HG03354 (cell line): ENCODE results near the gene YPEL1.
"Not testable (repeated sequence)": the region's sequence is repeated elsewhere in the genome, so short reads cannot be mapped to it uniquely, and the experiment has no call there.

Source experiments
- ATAC-seq: cut with Tn5 transposase; IDR thresholded peaks from one replicate; pipeline ENCODE4 v1.9.1; 2021; ENCODE audit warnings: mild to moderate bottlenecking; ENCODE audit not compliant: unreplicated experiment, poor library complexity, severe bottlenecking

YPEL1 gene

DNA sequence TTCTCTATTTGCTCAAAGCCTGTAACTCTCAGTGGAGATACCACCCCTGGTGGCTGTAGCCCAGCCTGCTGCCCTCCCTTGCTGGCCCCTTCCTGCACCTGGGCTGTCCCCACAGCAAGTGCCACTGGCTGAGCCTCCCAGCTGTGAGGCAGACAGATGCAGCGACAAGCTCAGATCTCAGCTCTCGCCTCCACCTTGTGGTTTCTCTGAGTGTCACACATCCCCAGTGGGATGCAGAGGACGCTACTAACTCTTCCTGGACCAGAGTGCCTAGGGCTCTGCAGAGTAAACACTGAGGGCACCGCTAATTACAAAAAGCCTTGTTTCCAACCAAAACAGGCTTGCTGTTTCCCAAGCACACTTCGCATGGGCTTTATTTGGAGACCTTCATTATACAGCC lies 8.9 kb downstream of the YPEL1 start:
- no peak for ATAC-seq

DNA sequence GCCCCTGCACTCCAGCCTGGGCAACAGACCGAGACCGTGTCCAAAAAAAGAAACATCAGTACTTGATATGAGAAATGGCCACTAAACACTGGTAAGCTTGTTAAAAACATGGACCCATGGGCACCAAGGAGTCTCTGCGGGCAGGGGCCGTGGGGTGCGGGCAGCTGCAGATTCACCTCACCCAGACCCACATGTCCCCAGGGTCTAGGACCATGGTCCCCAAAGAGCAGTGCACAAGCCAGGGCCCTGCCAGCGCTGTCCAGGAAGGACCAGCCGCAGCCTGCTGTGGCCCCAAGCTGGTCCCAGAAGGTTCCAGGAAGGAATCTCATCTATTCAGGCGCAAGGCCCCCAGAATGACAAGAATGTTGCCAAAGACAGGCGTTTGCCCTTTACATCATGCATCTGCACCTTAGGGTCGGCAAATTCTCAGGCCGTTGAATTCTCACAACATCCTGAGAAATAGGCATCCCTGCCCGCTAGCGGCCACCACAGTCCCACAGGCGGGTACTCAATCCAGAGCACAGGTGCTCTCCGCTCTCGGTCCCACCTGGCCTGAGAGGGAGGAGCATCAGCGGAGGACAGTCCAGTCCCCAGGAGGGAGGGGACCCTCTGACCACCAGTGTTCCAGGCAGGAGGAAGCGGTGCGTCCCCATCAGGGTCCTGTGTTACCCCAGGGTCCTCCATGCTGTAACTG lies 9.5 kb downstream of the YPEL1 start:
- no peak for ATAC-seq

DNA sequence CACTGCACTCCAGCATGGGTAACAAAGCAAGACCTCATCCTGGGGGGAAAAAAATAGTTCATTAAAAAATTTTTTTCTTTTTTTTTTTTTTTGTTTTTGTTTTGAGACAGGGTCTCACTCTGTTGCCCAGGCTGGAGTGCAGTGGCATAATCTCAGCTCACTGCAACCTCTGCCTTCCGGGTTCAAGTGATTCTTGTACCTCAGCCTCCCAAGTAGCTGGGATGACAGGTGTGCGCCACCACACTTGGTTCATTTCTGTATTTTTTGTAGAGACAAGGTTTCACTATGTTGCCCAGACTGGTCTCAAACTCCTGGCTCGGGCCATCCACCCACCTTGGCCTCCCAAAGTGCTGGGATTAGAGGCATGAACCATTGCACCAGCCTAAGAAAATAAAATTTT lies 11.1 kb downstream of the YPEL1 start:
- not testable (repeated sequence) for ATAC-seq

DNA sequence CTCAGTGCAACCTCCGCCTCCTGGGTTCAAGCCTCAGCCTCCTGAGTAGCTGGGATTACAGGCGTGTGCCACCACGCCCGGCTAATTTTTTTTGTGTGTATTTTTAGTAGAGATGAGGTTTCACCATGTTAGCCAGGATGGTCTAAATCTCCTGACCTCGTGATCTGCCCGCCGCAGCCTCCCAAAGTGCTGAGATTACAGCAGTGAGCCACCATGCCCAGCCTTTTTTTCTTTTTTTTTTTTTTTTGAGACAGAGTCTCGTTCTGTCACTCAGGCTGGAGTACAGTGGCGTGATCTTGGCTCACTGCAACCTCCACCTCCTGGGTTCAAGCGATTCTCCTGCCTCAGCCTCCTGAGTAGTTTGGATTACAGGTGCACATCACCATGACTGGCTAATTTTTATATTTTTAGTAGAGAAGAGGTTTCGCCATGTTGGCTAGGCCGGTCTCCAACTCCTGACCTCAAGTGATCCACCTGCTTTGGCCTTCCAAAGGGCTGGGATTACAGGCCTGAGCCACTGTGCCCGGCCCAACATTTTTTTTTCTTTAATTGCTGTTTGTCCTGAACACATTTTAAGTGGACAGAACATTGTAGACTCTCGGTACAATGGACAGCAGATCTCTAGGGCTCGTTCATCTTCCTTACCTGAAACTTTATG lies 14.3 kb downstream of the YPEL1 start:
- ATAC-seq = not testable (repeated sequence)

DNA sequence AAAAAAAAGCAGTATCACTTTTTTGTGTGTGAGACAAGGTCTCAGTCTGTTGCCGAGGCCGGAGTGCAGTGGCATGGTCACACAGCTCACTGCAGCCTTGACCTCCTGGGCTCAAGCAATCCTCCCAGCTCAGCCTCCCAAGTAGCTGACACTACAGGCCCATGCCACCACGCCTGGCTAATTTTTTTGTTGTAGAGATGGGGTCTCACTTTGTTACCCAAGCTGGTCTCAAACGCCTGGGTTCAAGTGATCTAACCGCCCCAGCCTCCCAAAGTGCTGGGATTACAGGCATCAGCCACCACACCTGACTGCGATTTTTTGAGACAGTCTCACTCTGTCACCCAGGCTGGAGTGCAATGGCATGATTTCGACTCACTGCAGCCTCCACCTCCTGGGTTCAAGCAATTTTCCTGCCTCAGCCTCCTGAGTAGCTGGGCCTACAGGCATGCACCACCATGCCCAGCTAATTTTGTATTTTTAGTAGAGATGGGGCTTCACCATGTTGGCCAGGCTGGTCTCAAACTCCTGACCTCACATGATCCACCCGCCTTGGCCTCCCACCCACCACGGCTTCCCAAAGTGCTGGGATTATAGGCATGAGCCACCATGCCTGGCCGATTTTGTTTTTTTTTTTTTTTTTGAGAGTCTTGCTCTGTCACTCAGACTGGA lies 15.3 kb downstream of the YPEL1 start:
- not testable (repeated sequence) for ATAC-seq

DNA sequence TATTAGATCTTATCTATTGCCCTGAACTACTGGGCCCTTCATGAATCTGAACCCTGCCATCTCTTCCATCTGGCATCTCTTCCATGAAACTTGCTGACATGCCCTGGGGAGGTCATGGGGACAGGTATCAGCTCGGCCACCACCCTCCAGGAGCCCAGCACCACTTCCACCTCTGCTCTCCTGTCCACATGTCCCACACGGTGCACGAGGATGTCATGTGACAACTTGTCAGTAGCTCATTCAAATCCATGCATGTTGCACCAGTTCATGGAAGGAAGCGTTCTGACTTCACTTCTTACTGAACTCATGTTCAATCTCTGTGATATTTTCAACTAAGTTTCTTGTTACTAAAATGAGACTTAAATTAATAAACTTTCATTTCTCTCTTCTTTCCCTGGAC lies 16.6 kb downstream of the YPEL1 start:
- no peak for ATAC-seq

DNA sequence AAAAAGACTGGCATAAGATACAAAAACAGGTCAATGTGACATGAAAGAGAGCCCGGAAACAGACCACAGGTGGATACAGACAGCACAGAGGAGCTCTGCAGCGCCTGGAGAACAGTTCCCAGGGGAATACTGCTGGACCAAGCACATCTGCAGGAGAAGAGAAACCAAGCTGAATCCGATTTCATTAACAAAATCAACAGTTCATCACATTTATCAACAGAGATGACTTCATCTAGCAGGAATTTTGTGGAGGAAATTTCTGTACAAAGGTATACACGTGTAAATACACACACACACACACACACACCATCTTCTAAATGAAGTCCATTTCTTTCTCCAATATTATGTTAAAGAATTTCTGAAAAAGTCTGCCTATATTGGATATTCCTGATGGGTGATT lies 17.1 kb downstream of the YPEL1 start:
- ATAC-seq = no peak

DNA sequence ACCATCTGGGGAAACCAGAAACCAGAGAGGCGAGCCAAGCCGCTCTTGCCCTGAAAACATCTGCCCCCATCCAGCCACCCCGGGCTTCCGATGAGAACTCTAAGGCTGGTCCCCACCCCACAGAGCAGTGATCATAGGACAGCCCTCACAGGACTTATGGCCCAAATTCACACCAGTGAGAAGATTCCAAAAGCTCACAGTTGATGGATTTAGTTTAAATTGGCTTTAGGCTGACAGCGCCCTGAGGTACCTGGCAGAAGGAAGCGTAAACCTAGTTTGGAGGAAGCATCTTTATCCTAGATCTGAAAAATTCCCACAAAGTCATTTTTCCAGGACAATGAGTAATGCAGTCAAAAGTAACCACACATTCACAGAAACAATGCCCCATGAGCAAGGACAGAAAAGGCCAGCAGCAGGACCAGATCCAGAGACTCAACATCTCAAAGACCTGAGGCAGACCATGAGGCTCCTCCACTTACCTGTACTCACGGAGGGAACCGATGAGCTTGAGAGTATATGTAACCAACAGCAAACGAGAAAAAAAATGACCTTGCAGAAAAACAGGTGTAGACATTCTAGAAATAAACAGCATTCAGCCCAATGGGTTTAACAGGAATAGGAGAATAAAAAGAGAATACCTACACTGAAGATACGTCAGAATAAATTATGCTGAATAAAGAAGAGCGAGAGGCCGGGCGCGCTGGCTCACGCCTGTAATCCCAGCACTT lies 19.0 kb downstream of the YPEL1 start:
- not testable (repeated sequence) for ATAC-seq

DNA sequence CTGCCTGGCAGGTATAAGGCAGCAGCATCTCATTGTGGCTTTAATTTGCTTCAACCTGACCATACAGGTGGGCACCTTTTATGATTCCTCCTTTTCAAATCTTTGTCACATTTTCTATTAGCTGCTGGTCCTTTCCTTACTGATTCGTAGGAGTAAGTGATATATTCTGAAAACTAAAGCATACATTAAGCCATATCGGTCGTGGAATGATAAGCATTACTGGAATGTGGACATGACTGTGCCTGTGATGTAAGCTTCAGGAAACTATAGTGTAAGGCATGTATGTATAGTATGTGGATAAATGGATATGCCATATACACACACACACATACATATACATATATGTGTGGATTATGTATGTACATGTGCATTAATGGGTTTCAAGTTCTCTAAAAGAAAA lies 20.8 kb downstream of the YPEL1 start:
- no peak for ATAC-seq

DNA sequence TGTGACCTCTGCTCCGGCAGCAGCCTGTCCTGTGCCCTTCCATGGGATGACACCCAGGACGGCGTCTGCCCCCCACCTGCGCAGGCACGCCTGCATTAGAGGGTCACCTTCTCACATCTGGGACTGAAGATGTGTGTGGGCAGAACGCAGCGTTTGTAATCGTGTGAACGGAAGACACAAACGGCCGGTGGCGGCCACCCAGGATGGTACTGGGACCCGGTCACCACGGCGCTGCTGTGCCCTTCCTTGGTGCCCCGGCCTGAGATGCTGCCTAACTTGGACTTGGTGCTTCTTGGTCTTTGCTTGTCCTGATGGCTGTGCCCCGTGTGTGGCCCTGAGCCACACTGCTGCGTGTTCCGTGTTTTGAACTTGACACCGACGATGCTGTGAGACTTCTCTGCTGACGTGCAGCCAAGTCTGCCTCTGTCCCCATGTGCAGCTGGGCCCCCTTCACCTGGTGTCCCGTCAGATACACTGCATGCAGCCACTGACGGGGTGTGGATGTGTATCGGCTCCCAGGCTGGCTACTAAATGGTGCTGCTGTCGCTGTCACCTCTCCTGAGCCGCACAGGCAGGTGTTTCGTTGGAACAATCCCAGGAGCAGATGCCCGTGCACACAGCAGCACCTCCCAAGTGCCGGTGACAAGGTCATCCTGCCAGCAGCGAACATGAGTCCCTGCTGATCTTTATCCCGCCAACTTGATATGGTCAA lies 21.4 kb downstream of the YPEL1 start:
- ATAC-seq = no peak

DNA sequence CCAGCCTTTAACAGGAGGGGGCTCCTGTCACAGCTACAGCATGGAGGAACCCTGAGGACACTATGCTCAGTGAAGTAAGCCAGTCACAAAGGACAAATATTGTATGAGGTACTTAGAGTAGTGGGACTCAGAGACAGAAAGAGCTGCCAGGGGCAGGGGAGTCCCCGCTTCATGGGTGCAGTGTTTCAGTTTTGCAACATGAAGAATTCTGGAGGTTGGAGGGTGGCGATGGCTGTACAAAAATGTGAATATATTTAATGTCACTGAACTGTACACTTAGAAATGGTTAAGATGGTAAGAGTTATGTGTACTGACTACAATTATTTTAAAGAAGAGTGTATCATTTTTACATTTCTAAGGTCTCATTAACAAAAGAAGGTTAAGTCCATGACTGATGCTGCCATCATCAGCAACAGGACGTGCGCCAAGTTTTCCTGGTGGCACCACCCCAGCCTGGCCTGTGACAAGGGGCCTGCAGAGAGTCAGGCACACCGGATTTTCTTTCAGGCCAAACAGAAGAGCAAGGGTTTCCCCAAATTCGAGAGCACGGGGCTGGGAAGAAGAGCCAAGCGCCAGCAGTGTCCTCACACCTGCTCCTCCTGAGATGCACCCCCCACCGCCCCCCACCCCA lies 22.1 kb downstream of the YPEL1 start:
- no peak for ATAC-seq

DNA sequence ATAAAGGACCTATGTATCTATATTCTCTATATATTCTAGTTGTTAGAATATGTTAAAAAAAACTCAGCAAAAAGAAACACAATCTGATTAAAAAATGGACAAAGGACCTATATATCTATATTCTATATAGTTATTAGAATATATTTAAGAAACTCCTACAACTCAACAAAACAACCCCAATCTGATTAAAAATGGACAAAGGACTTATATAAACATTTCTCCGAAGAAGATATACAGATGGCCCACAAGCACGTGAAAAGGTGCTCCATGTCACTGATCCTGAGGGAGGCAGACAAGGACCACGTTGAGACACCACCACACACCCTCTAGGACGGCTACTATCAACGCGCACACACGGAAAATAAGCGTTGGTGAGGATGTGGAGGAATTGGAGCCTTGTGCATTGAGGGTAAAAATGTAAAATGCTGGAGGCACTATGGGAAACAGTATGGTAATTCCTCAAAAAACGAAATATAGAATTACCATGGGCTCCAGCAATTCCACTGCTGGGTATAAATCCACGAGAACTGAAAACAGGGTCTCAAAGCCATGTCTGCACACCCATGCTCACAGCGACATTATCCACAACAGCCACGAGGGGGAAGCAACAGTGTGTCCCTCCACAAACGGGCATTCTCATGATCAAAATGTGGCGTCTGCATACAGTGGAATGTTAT lies 22.7 kb downstream of the YPEL1 start:
- ATAC-seq = no peak

DNA sequence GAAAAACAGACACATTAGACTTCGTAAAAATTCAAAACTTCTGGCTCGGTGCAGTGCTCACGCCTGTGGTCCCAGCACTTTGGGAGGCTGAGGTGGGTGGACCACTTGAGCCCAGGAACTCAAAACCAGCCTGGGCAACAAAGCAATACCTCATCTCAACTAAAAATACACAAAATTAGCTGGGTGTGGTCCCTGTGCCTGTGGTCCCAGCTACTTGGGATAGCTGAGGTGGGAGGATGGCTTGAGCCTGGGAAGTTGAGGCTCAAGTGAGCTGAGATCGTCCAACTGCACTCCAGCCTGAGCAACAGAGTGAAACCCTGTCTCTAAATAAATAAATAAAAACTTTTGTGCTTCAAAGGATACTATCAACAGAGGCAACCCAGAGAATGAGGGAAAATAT lies 23.7 kb downstream of the YPEL1 start:
- ATAC-seq = no peak

DNA sequence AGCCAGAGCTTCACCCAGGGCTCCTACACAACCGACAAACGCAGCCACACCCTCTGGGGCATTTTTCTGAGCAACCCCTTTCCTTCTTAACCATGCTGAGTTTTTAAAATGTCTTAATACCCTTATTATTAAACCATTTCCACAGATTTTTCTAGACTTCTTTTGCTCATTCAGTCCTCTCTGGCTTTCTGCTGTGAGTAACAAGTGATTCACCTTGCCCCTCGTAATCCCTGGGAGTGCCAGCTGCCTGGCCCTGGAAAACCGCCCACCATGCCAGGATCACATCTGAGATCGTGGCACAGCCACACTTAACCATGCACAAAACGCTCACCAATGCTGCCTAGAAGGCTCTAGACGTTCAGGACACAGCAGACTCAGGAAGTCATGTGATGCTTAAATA lies 25.4 kb downstream of the YPEL1 start:
- ATAC-seq = no peak

DNA sequence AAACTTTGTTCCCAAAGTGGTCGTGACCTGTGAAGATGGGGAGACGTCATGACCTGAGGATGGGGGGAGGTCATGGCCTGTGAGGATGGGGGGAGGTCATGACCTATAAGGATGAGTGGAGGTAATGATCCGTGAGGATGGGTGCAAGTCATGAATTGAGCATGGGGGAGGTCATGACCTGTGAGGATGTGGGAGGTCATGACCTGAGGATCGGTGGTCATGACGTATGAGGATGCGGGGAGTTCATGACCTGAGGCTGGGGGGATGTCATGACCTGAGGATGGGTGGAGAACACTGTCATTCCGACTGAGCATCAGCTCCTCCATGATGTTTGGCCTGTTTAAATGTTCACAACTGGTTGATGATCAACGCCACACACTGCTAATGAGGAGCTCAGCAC lies 25.9 kb downstream of the YPEL1 start:
- no peak for ATAC-seq

DNA sequence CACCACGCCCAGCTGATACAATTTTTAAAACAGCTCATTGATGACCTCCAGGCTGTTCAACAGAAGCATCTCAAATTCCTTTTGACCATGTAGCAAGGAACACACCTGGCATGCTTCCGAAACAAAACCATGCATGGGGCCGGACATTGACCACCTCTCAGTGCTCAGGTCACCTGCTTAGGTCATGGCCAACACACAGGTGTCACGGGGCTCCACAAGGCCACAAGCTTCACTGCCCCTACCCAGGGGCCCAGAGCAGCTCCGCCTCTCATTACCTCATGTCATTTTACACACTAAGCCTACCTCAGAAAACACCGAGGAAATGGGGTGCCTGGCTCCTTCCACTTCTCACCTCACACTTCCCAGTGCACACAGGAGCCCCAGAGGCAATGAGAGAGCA lies 26.6 kb downstream of the YPEL1 start:
- no peak for ATAC-seq

DNA sequence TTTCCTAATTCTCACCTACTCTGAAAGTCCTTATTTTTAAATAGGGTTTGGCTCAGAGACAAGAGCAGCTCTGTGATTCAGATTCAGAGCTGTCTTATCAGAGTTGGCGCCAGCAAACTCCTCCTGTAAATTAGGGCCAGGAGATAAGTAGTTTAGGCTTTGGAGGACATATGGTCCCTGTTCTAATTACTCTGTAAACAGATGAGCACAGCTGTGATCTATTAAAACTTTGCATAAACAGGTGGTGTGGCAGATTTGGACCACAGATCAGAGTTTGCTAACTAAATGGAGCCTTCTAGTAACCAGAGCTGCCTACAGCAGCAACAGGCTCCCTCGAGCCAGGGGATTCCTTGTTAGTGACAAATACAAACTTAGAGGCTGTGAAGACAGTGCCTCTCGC lies 27.9 kb downstream of the YPEL1 start:
- no peak for ATAC-seq

DNA sequence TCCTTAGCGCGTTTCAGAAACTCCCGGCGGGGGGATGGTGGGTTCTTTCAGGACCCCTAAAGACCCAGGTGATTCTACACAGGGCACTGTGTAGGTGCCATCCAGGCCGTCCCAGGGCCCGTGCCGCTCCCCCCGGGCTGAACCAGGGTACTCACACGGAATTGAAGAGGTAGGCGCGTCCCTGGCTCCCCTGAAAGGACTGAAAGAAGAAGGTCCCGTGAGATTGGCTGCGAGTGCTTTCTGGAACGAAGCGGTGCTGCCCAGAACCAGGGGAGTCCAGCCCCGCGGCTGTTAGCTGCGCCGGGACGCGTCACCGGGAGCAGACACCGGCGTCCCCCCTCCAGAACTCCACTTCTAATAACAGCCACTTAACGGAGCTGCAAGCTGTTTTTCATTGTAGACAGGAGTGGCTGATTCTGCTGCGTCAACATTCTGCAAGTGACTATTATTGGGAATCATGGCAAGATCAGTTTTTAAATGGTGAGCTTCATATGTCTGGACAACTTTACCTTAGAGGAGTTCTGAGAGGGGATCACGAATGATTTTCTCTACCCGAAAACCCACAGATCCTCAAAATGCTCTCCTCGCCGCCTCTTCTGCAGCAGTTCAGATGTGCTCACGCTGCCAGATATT lies 31.8 kb downstream of the YPEL1 start:
- ATAC-seq = no peak
